H9 (cell line): ENCODE data around the gene PPTC7. TPM values are rescaled to one million over a fixed set of nuclear protein-coding genes. Genes with fewer than 3 reads are reported as not detected.

Source experiments
- DNase-seq: peaks from one replicate; pipeline ENCODE4 v3.0.0-alpha.2; 2017
- H2AFZ ChIP-seq: one replicate; pipeline ENCODE4 v1.6.1; 2013; ENCODE audit warnings: mild to moderate bottlenecking, low read length, control low read depth, moderate library complexity
- H2AK5ac ChIP-seq: 2 replicates; pipeline ENCODE4 v1.6.1; 2013; ENCODE audit warnings: low read length, control low read depth, mixed read lengths; ENCODE audit not compliant: insufficient read length
- H2BK120ac ChIP-seq: one replicate; pipeline ENCODE4 v1.6.1; 2013; ENCODE audit warnings: low read depth, mild to moderate bottlenecking, low read length, control low read depth, inconsistent platforms; ENCODE audit not compliant: poor library complexity, severe bottlenecking
- H2BK12ac ChIP-seq: 2 replicates; pipeline ENCODE4 v1.6.1; 2013; ENCODE audit warnings: low read length, control low read depth, mixed read lengths, low read depth; ENCODE audit not compliant: insufficient read length
- H2BK15ac ChIP-seq: 2 replicates; pipeline ENCODE4 v1.6.1; 2013; ENCODE audit warnings: low read depth, low read length, control low read depth
- H2BK20ac ChIP-seq: one replicate; pipeline ENCODE4 v1.6.1; 2013; ENCODE audit warnings: low read depth, mild to moderate bottlenecking, low read length, control low read depth, inconsistent platforms; ENCODE audit not compliant: poor library complexity, severe bottlenecking
- H2BK5ac ChIP-seq: 2 replicates; pipeline ENCODE4 v1.6.1; 2013; ENCODE audit warnings: low read length, control low read depth, mixed read lengths; ENCODE audit not compliant: insufficient read length
- H3K14ac ChIP-seq: 2 replicates; pipeline ENCODE4 v1.6.1; 2013; ENCODE audit warnings: low read length, control low read depth; ENCODE audit not compliant: insufficient read depth
- H3K18ac ChIP-seq: 2 replicates; pipeline ENCODE4 v1.6.1; 2013; ENCODE audit warnings: low read depth, mild to moderate bottlenecking, mixed read lengths, low read length, control low read depth; ENCODE audit not compliant: insufficient read length
- H3K23ac ChIP-seq: 2 replicates; pipeline ENCODE4 v1.6.1; 2013; ENCODE audit warnings: low read length, control low read depth, mixed read lengths, low read depth; ENCODE audit not compliant: insufficient read length
- H3K23me2 ChIP-seq: 2 replicates; pipeline ENCODE4 v1.6.1; 2013; ENCODE audit warnings: low read depth, mild to moderate bottlenecking, mixed read lengths, low read length, control low read depth; ENCODE audit not compliant: insufficient read length, poor library complexity, severe bottlenecking
- H3K27ac ChIP-seq: 2 replicates; pipeline ENCODE4 v1.5.1; 2013; ENCODE audit warnings: low read length, control low read depth, mixed read lengths, low read depth; ENCODE audit not compliant: insufficient read length
- H3K27me3 ChIP-seq: 2 replicates; pipeline ENCODE4 v1.6.1; 2013; ENCODE audit warnings: low read length, control low read depth, inconsistent platforms; ENCODE audit not compliant: insufficient read depth
- H3K4ac ChIP-seq: 2 replicates; pipeline ENCODE4 v1.6.1; 2013; ENCODE audit warnings: low read depth, mild to moderate bottlenecking, control low read depth, inconsistent platforms, low read length, moderate library complexity
- H3K4me1 ChIP-seq: 2 replicates; pipeline ENCODE4 v1.6.1; 2013; ENCODE audit warnings: low read length, control low read depth, inconsistent platforms; ENCODE audit not compliant: insufficient read depth
- H3K4me2 ChIP-seq: 2 replicates; pipeline ENCODE4 v1.6.1; 2013; ENCODE audit warnings: low read length, control low read depth, mixed read lengths; ENCODE audit not compliant: insufficient read length, insufficient read depth
- H3K56ac ChIP-seq: 2 replicates; pipeline ENCODE4 v1.6.1; 2013; ENCODE audit warnings: low read depth, mild to moderate bottlenecking, mixed read lengths, low read length, control low read depth; ENCODE audit not compliant: insufficient read length
- H3K79me1 ChIP-seq: 2 replicates; pipeline ENCODE4 v1.6.1; 2013; ENCODE audit warnings: low read depth, mild to moderate bottlenecking, moderate library complexity, low read length, control low read depth, inconsistent platforms; ENCODE audit not compliant: insufficient read depth, poor library complexity, severe bottlenecking
- H3K79me2 ChIP-seq: 2 replicates; pipeline ENCODE4 v1.6.1; 2013; ENCODE audit warnings: low read length, control low read depth, inconsistent platforms; ENCODE audit not compliant: insufficient read depth
- H3K9ac ChIP-seq: 2 replicates; pipeline ENCODE4 v1.6.1; 2013; ENCODE audit warnings: low read length, control low read depth, mixed read lengths; ENCODE audit not compliant: insufficient read length; ENCODE audit errors: extremely low read depth
- H3K9me3 ChIP-seq: one replicate; pipeline ENCODE4 v1.6.1; 2013; ENCODE audit warnings: low read depth, low read length, inconsistent platforms; ENCODE audit not compliant: control insufficient read depth
- H3T11ph ChIP-seq: one replicate; pipeline ENCODE4 v1.6.1; 2013; ENCODE audit warnings: mild to moderate bottlenecking, low read length, control low read depth, inconsistent platforms
- H4K20me1 ChIP-seq: one replicate; pipeline ENCODE4 v1.6.1; 2013; ENCODE audit not compliant: control insufficient read depth, insufficient read length, insufficient read depth
- H4K5ac ChIP-seq: 2 replicates; pipeline ENCODE4 v1.6.1; 2013; ENCODE audit warnings: low read depth, mild to moderate bottlenecking, mixed read lengths, low read length, control low read depth; ENCODE audit not compliant: insufficient read length
- H4K8ac ChIP-seq: replicated peaks from 2 replicates; pipeline ENCODE4 v1.6.1; 2013; ENCODE audit warnings: low read length, control low read depth, mixed read lengths, low read depth; ENCODE audit not compliant: insufficient read length
- H4K91ac ChIP-seq: 2 replicates; pipeline ENCODE4 v1.6.1; 2013; ENCODE audit warnings: low read depth, mild to moderate bottlenecking, moderate library complexity, mixed read lengths, low read length, control low read depth; ENCODE audit not compliant: insufficient read length
- H3K27ac Mint-ChIP-seq, 3 experiments: 2 replicates in 2 of 3; 3 replicates in 1 of 3; pipeline ENCODE4 v1.8.0; 2020 to 2021; ENCODE audit warnings: mixed read lengths in 3 of 3, mild to moderate bottlenecking in 1 of 3, moderate library complexity in 1 of 3
- H3K27me3 Mint-ChIP-seq: 2 replicates; pipeline ENCODE4 v1.8.0; 2021; ENCODE audit warnings: low read depth, mild to moderate bottlenecking, moderate library complexity, mixed read lengths
- H3K36me3 Mint-ChIP-seq, 3 experiments: 2 replicates in 2 of 3; 3 replicates in 1 of 3; pipeline ENCODE4 v1.8.0; 2020 to 2021; ENCODE audit warnings: low read depth in 3 of 3, mixed read lengths in 3 of 3; ENCODE audit not compliant: insufficient read depth in 1 of 3
- H3K4me1 Mint-ChIP-seq, 2 experiments: 2 replicates each; pipeline ENCODE4 v1.8.0; 2020; ENCODE audit warnings: mixed read lengths in 2 of 2
- H3K4me3 Mint-ChIP-seq, 2 experiments: 2 replicates in 1 of 2; 3 replicates in 1 of 2; pipeline ENCODE4 v1.8.0; 2020 to 2021; ENCODE audit warnings: mild to moderate bottlenecking in 2 of 2, mixed read lengths in 2 of 2, moderate library complexity in 1 of 2
- H3K9me3 Mint-ChIP-seq, 2 experiments: 2 replicates in 1 of 2; 3 replicates in 1 of 2; pipeline ENCODE4 v1.8.0; 2020; ENCODE audit warnings: mild to moderate bottlenecking in 2 of 2, mixed read lengths in 2 of 2, moderate library complexity in 1 of 2
- CTCF ChIP-seq: fragments of 200-600 bp; sonication (generic); conservative IDR thresholded peaks from 3 replicates; pipeline ENCODE4 v1.8.0; 2021; ENCODE audit warnings: antibody characterized with exemption, mild to moderate bottlenecking
- WGBS: extraction: QIAGEN DNeasy Blood & Tissue Kit; methylation state at CpG from one replicate; pipeline ENCODE4 v1.1.7; 2013; ENCODE audit warnings: missing lambda C conversion rate, low lambda C conversion rate, mixed read lengths; ENCODE audit not compliant: insufficient read length; ENCODE audit errors: extremely low coverage; 5-methylcytosine and 5-hydroxymethylcytosine counted together
- total RNA-seq: library from RNA; stranded (reverse); gene quantifications from 2 replicates; pipeline ENCODE4 v1.2.1, GENCODE V29; 2021

The PPTC7 gene
- total RNA-seq, 1 experiment from 2014 or later, result 15.8 TPM

- H3K9ac ChIP-seq, result no peak overlapping the region
- no peaks in the 10 kb centered on the region for H3K4me1 ChIP-seq
- no peak overlapping the region for H4K8ac ChIP-seq
- no peak overlapping the region for H3K23ac ChIP-seq
- Mint-ChIP-seq H3K36me3 (peaks cover 8 to 20% (median 16%) of the 10 kb centered on the region in 3 experiments; a peak in 5 of 7 replicates), H3K27ac (no peak overlapping the region; a peak in 1 of 7 replicates), H3K4me1 (peaks cover 3 to 8% of the 10 kb centered on the region in 2 experiments; a peak in 1 of 4 replicates), H3K27me3 (no peaks in the 10 kb centered on the region), H3K4me3 (no peak overlapping the region), H3K9me3 (no peaks in the 10 kb centered on the region)
- no peak overlapping the region for H2BK20ac ChIP-seq
- WGBS, result no CpG with 5 or more reads among the region's 4 CpGs
- H4K20me1 ChIP-seq, result no peaks in the 10 kb centered on the region
- H2AFZ ChIP-seq, result no peak overlapping the region
- H3K4me2 ChIP-seq, result no peak overlapping the region
- no peak overlapping the region for H3K56ac ChIP-seq
- no peak overlapping the region for H3T11ph ChIP-seq
- H3K9me3 ChIP-seq, result no peaks in the 10 kb centered on the region
- no peak overlapping the region for H3K4ac ChIP-seq
- no peak overlapping the region for H4K5ac ChIP-seq
- H3K23me2 ChIP-seq, result no peaks in the 10 kb centered on the region
- no peak overlapping the region for H2BK5ac ChIP-seq
- H2BK15ac ChIP-seq, result no peak overlapping the region
- no peak overlapping the region for H2BK120ac ChIP-seq
- H2AK5ac ChIP-seq, result no peak overlapping the region
- H3K79me2 ChIP-seq, result peaks cover 1% of the 10 kb centered on the region; the same call in 1 of the 2 replicates
- DNase-seq, result no peak
- no peak overlapping the region for H4K91ac ChIP-seq
- H2BK12ac ChIP-seq, result no peak overlapping the region
- no peak overlapping the region for H3K14ac ChIP-seq
- no peaks in the 10 kb centered on the region for H3K79me1 ChIP-seq
- TF ChIP-seq CTCF, result no peak
- no peak overlapping the region for H3K18ac ChIP-seq
- no peaks in the 10 kb centered on the region for H3K27me3 ChIP-seq
- H3K27ac ChIP-seq, result no peak overlapping the region
Observed at GRCh38 chr12:110550981-110551380, 32.1 kb downstream of the PPTC7 start.
